Stimulated activated naive CD8-positive, alpha-beta T cell treated with anti-CD3 and anti-CD28 coated beads, Interleukin-15, amount 100 ng/mL, for 72 hours (primary cell): Measurements from ENCODE around the gene RPL12.

Experiments used
- ATAC-seq: fragments of 150-1000 bp; cut with Tn5 transposase; 2 replicates; pipeline ENCODE4 v1.10.0; 2021; ENCODE audit warnings: mild to moderate bottlenecking, moderate library complexity
- DNase-seq, 2 donors: peaks; one replicate each; pipeline ENCODE4 v3.0.0; 2021 to 2022
- H3K27ac Mint-ChIP-seq, 2 donors: one replicate each; pipeline ENCODE4 v1.8.0; 2022; ENCODE audit warnings: mild to moderate bottlenecking in 2 of 2, mixed read lengths in 2 of 2, moderate library complexity in 2 of 2
- H3K27me3 Mint-ChIP-seq: one replicate; pipeline ENCODE4 v1.8.0; 2022; ENCODE audit warnings: mixed read lengths
- H3K4me1 Mint-ChIP-seq: one replicate; pipeline ENCODE4 v1.8.0; 2022; ENCODE audit warnings: mild to moderate bottlenecking, mixed read lengths
- H3K4me3 Mint-ChIP-seq, 2 donors: one replicate each; pipeline ENCODE4 v1.8.0; 2022; ENCODE audit warnings: mild to moderate bottlenecking in 2 of 2, mixed read lengths in 2 of 2, moderate library complexity in 1 of 2
- H3K9me3 Mint-ChIP-seq, 2 donors: one replicate each; pipeline ENCODE4 v1.8.0; 2022; ENCODE audit warnings: mixed read lengths in 2 of 2

The RPL12 gene

DNA sequence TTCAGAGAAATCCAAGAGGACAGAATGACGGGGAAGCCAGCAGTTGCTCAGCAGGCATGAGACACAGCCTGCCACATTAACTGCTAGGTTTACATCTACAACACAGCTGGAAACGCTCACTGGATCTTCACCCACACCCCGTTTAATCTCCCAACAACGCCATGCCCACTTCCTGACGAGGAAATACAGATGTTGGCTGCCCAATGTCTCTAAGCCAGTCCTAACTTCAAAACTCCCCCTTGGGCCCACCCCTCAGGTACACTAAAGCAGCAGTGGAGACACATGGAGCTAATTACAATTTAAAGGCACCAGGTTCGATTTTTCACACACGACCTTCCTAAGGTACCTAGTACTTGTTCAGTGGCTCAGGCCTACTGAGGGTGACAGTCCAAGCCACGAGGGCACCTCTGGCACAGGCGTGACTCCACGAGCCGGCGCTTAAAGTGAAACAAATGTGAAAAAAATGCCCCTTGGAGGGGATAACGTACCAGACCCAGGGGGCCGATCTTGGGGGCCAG, 904 bp downstream of the RPL12 start:
- H3K9me3 Mint-ChIP-seq, result peaks cover 0 to under 1% of the 10 kb centered on the region in 2 donors
- peak; percentile 8 for ATAC-seq

GRCh38 chr9:127449332-127449966, 1.8 kb downstream of the RPL12 start:
- Mint-ChIP-seq H3K4me3 (peak overlapping the region; percentile 93 to 95), H3K27me3 (no peaks in the 10 kb centered on the region), H3K27ac (peak overlapping the region; percentile 99), H3K4me1 (peaks cover 72% of the 10 kb centered on the region), H3K9me3 (peaks cover 0 to 9% of the 10 kb centered on the region in 2 donors)
- DNase-seq, result no peak
- ATAC-seq, result no peak

More for the DNA sequence above, 904 bp downstream of the RPL12 start:
- Mint-ChIP-seq H3K4me3 (peak overlapping the region; percentile 93 to 95), H3K4me1 (peaks cover 73% of the 10 kb centered on the region), H3K27ac (peak overlapping the region; percentile 99), H3K27me3 (no peaks in the 10 kb centered on the region)
- DNase-seq, result no peak

GRCh38 chr9:127448112-127448805, 2.9 kb downstream of the RPL12 start:
- Mint-ChIP-seq H3K27me3 (no peaks in the 10 kb centered on the region), H3K9me3 (peaks cover 0 to 13% of the 10 kb centered on the region in 2 donors), H3K4me3 (peak overlapping the region; percentile 93 to 95), H3K27ac (peak overlapping the region in 1 of 2 donors; percentile 99), H3K4me1 (peaks cover 60% of the 10 kb centered on the region)
- DNase-seq (no peak), ATAC-seq (no peak)

- Mint-ChIP-seq H3K4me1 (peaks cover 56% of the 10 kb centered on the region), H3K4me3 (peak overlapping the region; percentile 93 to 95), H3K27ac (peak overlapping the region; percentile 89 to 96), H3K27me3 (no peaks in the 10 kb centered on the region), H3K9me3 (peaks cover 0 to 13% of the 10 kb centered on the region in 2 donors)
- no peak for ATAC-seq
- DNase-seq, result no peak
These were observed 3.6 kb downstream of the RPL12 start for GRCh38 chr9:127447416-127448111.

DNA sequence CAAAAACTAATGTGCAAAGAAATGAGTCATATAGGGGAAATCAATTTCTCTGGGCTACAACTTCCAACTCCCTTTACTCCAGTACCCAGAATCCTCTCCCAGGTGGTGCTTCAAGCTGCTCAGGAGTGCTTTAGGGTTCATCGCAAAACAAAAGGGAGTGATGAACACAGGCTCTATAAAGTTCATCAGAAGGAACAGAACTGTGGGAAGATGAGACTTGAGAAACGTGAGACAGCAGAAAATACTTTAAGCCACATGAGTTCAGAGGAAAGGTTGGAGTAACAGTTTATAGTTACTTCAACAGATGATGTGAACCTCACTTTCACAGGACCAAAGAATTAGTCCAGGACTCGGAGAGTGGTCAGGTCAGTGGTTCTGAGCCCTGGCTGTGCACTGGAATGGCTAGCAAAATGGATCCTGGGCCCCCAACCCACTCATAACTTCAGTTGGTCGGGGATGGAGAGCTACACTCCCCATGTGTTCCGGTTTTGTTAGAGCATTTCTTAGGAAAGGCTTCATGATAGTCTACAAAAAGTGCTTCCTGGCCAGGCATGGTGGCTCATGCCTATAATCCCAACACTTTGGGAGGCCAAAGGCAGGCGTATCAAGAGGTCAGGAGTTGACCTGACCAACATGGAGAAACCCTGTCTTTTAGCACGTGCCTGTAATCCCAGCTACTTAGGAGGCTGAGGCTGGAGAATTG, 4.3 kb downstream of the RPL12 start:
- ATAC-seq (no peak), DNase-seq (no peak)
- H3K27ac Mint-ChIP-seq, result peak overlapping the region in 1 of 2 donors; percentile 96
- peaks cover 0 to 13% of the 10 kb centered on the region in 2 donors for H3K9me3 Mint-ChIP-seq
- H3K4me3 Mint-ChIP-seq, result no peak overlapping the region
- H3K27me3 Mint-ChIP-seq, result no peaks in the 10 kb centered on the region
- H3K4me1 Mint-ChIP-seq, result peaks cover 49% of the 10 kb centered on the region

DNA sequence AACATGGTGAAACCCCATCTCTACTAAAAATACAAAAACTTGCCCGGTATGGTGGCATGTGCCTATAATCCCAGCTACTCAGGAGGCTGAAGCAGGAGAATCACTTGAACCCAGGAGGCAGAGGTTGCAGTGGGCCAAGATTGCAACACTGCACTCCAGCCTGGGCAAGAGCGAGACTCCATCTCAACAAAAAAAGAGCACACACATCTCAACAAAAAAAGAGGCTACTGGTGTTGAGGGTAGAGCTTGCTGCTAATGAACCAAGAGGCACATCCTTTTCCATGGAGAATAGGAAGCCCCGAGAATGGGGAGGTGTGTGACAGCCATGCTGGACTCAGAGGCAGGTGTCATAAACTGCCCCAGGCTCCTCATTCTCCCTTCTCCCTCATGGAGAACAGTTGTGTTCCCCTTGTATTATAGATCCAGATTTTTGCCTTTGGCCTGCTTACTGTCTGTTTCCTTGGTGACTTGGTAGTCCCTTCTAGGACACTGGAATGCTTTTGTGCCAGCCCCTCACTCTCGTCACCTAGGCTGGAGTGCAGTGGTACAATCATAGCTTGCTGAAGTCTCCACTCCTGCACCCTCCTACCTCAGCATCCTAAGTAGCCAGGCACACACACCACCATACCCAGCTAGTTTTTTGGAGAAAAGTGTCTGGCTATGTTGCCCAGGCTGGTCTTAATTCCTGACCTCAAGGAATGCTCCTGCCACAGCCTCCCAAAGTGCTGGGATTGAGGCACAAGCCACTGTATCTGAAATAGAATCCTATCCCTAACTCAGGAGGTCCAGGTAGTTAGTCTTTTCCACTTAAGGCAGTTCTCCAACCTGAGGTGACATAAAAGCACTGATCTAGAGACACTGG, 5.1 kb downstream of the RPL12 start:
- Mint-ChIP-seq H3K27ac (peak overlapping the region in 1 of 2 donors; percentile 38), H3K4me1 (peaks cover 47% of the 10 kb centered on the region)

GRCh38 chr9:127444921-127445850, 6.0 kb downstream of the RPL12 start:
- DNase-seq (no peak), ATAC-seq (no peak)
- peak overlapping the region in 1 of 2 donors; percentile 38 for H3K27ac Mint-ChIP-seq
- peak overlapping the region in 1 of 2 donors; percentile 21 for H3K4me3 Mint-ChIP-seq
- no peaks in the 10 kb centered on the region for H3K27me3 Mint-ChIP-seq
- peaks cover 0 to 13% of the 10 kb centered on the region in 2 donors for H3K9me3 Mint-ChIP-seq
- H3K4me1 Mint-ChIP-seq, result peaks cover 44% of the 10 kb centered on the region

More for the DNA sequence above, 5.1 kb downstream of the RPL12 start:
- H3K9me3 Mint-ChIP-seq, result peaks cover 0 to 13% of the 10 kb centered on the region in 2 donors
- no peak overlapping the region for H3K4me3 Mint-ChIP-seq
- DNase-seq (no peak), ATAC-seq (no peak)
- no peaks in the 10 kb centered on the region for H3K27me3 Mint-ChIP-seq

DNA sequence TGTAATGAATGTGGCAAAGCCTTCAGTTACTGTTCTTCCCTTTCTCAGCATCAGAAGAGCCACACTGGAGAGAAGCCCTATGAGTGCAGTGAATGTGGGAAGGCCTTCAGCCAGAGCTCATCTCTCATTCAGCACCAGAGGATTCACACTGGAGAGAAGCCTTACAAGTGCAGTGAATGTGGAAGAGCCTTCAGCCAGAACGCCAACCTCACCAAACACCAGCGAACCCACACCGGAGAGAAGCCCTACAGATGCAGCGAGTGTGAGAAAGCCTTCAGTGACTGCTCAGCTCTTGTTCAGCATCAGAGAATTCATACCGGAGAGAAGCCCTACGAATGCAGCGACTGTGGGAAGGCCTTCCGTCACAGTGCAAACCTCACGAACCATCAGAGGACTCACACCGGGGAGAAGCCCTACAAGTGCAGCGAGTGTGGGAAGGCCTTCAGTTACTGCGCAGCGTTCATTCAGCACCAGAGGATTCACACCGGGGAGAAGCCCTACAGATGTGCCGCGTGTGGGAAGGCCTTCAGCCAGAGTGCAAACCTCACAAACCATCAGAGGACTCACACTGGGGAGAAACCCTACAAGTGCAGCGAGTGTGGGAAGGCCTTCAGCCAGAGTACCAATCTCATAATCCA, 6.8 kb downstream of the RPL12 start:
- ATAC-seq, result no peak
- Mint-ChIP-seq H3K4me1 (peaks cover 36% of the 10 kb centered on the region), H3K27ac (no peak overlapping the region), H3K9me3 (peaks cover 0 to 13% of the 10 kb centered on the region in 2 donors), H3K4me3 (no peak overlapping the region), H3K27me3 (no peaks in the 10 kb centered on the region)
- DNase-seq, result no peak

DNA sequence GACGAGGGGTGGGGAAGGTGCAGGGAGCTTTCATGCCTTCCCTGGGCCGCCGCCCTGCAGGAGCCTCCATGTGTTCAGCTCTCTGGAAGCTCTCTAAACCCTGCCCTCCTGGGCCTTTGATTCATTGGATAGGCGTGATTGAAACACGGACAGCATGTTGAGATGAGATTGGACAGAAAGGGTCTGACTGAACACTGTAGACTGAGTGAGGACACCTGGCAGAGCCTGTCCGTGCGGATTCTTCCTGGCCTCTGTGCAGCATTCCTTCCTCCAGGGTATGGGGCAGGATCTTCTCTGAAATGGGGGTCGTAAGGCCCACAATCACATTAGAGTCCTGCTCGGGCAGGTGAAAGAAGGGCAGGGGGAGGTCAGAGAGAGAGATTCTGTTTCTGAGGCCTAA, 12.8 kb downstream of the RPL12 start:
- Mint-ChIP-seq H3K27me3 (no peaks in the 10 kb centered on the region), H3K27ac (no peak overlapping the region), H3K4me3 (no peak overlapping the region), H3K4me1 (peaks cover 6% of the 10 kb centered on the region), H3K9me3 (no peaks in the 10 kb centered on the region)
- ATAC-seq, result no peak
- DNase-seq, result no peak

DNA sequence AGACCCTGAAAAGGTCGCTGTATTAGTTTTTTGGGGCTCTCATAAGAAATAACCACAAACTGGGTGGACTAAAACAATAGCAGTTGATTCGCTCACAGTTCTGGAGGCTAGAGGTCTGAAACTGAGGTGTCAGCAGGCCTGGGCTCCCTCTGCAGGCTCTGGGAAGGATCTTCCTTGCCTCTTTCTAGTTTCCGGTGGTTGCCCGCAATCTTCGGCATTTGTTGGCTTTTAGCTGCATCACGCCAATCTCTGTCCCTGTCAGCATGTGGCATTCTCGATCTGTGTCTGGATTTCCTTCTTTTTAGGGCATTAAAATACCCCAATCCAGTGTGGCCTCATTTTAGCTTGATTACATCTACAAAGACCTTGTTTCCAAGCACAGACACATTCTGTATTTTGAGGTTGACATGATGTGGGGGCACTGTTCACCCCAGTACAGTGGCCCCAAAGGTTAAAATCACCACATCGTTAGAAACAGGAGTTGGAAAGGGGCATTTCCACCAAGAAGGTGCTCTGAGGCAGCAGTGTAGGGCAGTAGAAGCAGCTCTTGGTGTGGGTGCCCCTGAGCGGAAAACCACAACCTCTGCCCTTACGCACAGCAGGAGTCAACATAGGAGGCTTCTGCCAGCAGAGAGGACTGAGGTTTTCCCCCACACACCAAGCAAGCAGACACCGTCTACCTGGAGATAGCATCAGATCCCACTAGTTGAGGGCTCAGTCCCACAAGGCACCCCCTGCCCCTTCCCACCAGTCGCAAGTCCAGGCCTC, 13.5 kb downstream of the RPL12 start:
- Mint-ChIP-seq H3K9me3 (no peaks in the 10 kb centered on the region), H3K4me3 (peak overlapping the region in 1 of 2 donors; percentile 8), H3K4me1 (peaks cover 10% of the 10 kb centered on the region), H3K27ac (peak overlapping the region in 1 of 2 donors; percentile 2), H3K27me3 (no peaks in the 10 kb centered on the region)
- ATAC-seq (peak; percentile 85), DNase-seq (no peak)

GRCh38 chr9:127430415-127430814, 20.8 kb downstream of the RPL12 start:
- H3K4me1 Mint-ChIP-seq, result peaks cover 61% of the 10 kb centered on the region
- no peaks in the 10 kb centered on the region for H3K27me3 Mint-ChIP-seq
- no peak overlapping the region for H3K4me3 Mint-ChIP-seq
- DNase-seq (no peak), ATAC-seq (no peak)
- H3K9me3 Mint-ChIP-seq, result no peaks in the 10 kb centered on the region
- H3K27ac Mint-ChIP-seq, result no peak overlapping the region

GRCh38 chr9:127428348-127428747, 22.9 kb downstream of the RPL12 start:
- peak overlapping the region in 1 of 2 donors; percentile 2 for H3K27ac Mint-ChIP-seq
- no peak for ATAC-seq

More at GRCh38 chr9:127428348-127428747, 22.9 kb downstream of the RPL12 start:
- H3K27me3 Mint-ChIP-seq, result no peaks in the 10 kb centered on the region
- H3K4me3 Mint-ChIP-seq, result peak overlapping the region; percentile 35 to 56
- peaks cover 63% of the 10 kb centered on the region for H3K4me1 Mint-ChIP-seq
- no peak for DNase-seq
- H3K9me3 Mint-ChIP-seq, result no peaks in the 10 kb centered on the region
